Stomach (tissue), 4 donors: ENCODE data around the gene FAM72C.
"Not testable (repeated sequence)": the region's sequence is repeated elsewhere in the genome, so short reads cannot be mapped to it uniquely, and the experiment has no call there.

Source experiments
- CTCF ChIP-seq, 7 experiments: fragments of 450-650 bp in 4 of 7; fragments of 200-600 bp in 3 of 7; sonication (generic) in 3 of 7; IDR thresholded peaks; one replicate each; pipeline ENCODE4 v1.5.1; 2016 to 2019; ENCODE audit warnings: antibody characterized with exemption in 7 of 7, control low read depth in 2 of 7, mild to moderate bottlenecking in 1 of 7
- EP300 ChIP-seq: sonication (generic); formaldehyde crosslinking; IDR thresholded peaks from one replicate; pipeline ENCODE4 v1.6.1; 2017; ENCODE audit warnings: antibody characterized with exemption
- POLR2A ChIP-seq, 4 donors: fragments of 450-650 bp; IDR thresholded peaks; one replicate each; pipeline ENCODE4 v1.6.1; 2016; ENCODE audit warnings: antibody characterized with exemption in 4 of 4, control low read depth in 2 of 4, mild to moderate bottlenecking in 1 of 4, moderate library complexity in 1 of 4

DNA sequence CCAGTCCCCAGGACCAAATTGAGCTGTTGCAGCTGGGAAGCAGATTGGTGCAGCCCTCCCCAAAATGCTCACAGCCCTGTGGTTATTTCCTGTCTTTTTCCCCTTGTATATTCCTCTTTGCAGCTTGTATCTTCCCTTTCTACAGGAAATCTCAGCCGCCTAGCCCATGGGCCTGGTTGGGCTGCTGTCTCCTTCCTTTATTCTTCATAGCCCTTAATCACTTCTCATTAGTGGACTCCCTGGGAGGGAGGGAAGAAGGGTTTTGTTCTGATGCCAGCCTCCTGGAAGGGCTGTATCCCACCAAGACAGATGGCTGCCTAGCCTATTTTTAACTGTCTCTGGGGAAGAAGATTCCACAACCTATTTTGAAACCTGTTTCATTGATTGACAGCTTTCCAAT is 32.5 kb upstream of the FAM72C start:
- not testable (repeated sequence) for TF ChIP-seq POLR2A (IDR thresholded peaks at IDR 0.05); CTCF (IDR thresholded peaks at IDR 0.05); EP300
